SK-N-SH treated with all-trans-retinoic acid at 6 μM for 48 hours (cell line): ENCODE results near the gene HEATR3.

Experiments
- ATAC-seq: fragments of 200-7000 bp; cut with Tn5 transposase; 3 replicates; pipeline ENCODE4 v1.9.1; 2020; ENCODE audit warnings: mild to moderate bottlenecking, moderate library complexity
- ARNTL ChIP-seq: fragments of 450-650 bp; formaldehyde crosslinking; IDR thresholded peaks from 2 replicates; pipeline ENCODE4 v1.5.0; 2020; ENCODE audit warnings: low read depth, mild to moderate bottlenecking, moderate library complexity, borderline replicate concordance
- ESRRG ChIP-seq: fragments of 250-450 bp; sonication (Bioruptor Pico); IDR thresholded peaks from 2 replicates; pipeline ENCODE4 v1.6.1; 2021; ENCODE audit warnings: mild to moderate bottlenecking
- GLIS3 ChIP-seq: fragments of 250-450 bp; sonication (Bioruptor Pico); IDR thresholded peaks from 2 replicates; pipeline ENCODE4 v1.5.0; 2020; ENCODE audit warnings: mild to moderate bottlenecking, moderate library complexity
- ISL1 ChIP-seq: fragments of 250-450 bp; sonication (Bioruptor Pico); IDR thresholded peaks from 2 replicates; pipeline ENCODE4 v2.1.2; 2022; ENCODE audit warnings: mild to moderate bottlenecking, moderate library complexity
- OSR1 ChIP-seq: fragments of 250-450 bp; sonication (Bioruptor Pico); IDR thresholded peaks from 2 replicates; pipeline ENCODE4 v1.8.0; 2022; ENCODE audit warnings: moderate library complexity, mild to moderate bottlenecking, inconsistent platforms
- PATZ1 ChIP-seq: fragments of 250-450 bp; sonication (Bioruptor Pico); IDR thresholded peaks from 2 replicates; pipeline ENCODE4 v1.8.0; 2020; ENCODE audit warnings: mild to moderate bottlenecking, moderate library complexity, borderline replicate concordance
- POU6F1 ChIP-seq: fragments of 250-450 bp; sonication (Bioruptor Pico); IDR thresholded peaks from 2 replicates; pipeline ENCODE4 v1.8.0; 2021; ENCODE audit warnings: low read depth, mild to moderate bottlenecking, moderate library complexity, borderline replicate concordance
- RARB ChIP-seq: fragments of 250-450 bp; sonication (Bioruptor Pico); IDR thresholded peaks from 2 replicates; pipeline ENCODE4 v1.8.0; 2021; ENCODE audit warnings: mild to moderate bottlenecking, moderate library complexity
- TCF4 ChIP-seq: fragments of 250-450 bp; sonication (Bioruptor Pico); IDR thresholded peaks from 2 replicates; pipeline ENCODE4 v1.8.0; 2021; ENCODE audit warnings: mild to moderate bottlenecking, moderate library complexity, borderline replicate concordance
- TSHZ2 ChIP-seq: fragments of 250-450 bp; sonication (Bioruptor Pico); IDR thresholded peaks from 2 replicates; pipeline ENCODE4 v1.5.0; 2020; ENCODE audit warnings: mild to moderate bottlenecking, moderate library complexity
- ZFP3 ChIP-seq: fragments of 250-450 bp; sonication (Bioruptor Pico); IDR thresholded peaks from 2 replicates; pipeline ENCODE4 v1.5.0; 2020; ENCODE audit warnings: mild to moderate bottlenecking, moderate library complexity
- ZFP30 ChIP-seq: fragments of 450-650 bp; formaldehyde crosslinking; IDR thresholded peaks from 2 replicates; pipeline ENCODE4 v1.5.0; 2022; ENCODE audit warnings: mild to moderate bottlenecking, moderate library complexity
- ZNF70 ChIP-seq: fragments of 450-650 bp; formaldehyde crosslinking; IDR thresholded peaks from 2 replicates; pipeline ENCODE4 v1.5.0; 2020; ENCODE audit warnings: mild to moderate bottlenecking, moderate library complexity
- ZNF8 ChIP-seq: fragments of 450-650 bp; formaldehyde crosslinking; IDR thresholded peaks from 2 replicates; pipeline ENCODE4 v1.5.0; 2020; ENCODE audit warnings: mild to moderate bottlenecking, moderate library complexity
- TF ChIP-seq, protein P1 (sequence below): fragments of 250-450 bp; sonication (Bioruptor Pico); IDR thresholded peaks from 2 replicates; pipeline ENCODE4 v1.5.1; 2021; ENCODE audit warnings: mild to moderate bottlenecking, moderate library complexity

Gene HEATR3

DNA sequence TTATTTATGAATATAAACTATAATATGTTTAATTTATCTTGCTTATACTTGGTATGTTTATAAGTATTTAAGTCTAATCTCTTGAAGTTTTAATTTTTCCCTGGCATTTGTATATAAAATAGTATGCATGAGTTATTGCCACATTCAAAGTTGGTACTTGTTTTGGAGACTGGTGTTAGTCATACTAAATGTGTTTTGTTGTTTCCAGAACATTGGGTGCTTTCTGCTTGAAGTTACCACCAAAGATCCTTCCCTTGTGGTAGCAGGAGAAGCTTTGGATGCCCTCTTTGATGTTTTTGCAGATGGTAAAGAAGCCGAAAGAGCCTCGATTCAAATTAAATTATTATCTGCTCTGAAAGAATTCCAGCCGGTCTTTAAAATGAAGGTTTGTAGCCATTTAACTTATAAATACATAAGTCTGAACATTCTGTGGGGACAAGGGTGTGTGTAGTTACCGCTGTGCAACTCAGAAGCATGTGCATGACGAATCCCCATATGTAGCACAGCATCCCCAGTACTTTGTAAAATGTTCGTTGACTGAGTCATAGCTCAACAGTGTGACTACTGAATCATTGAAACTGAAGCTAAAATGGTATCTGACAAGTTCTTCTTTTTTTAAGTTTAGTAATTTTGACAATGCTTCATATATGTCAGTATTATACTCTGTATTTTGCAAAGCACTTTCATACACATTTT is 36.4 kb downstream of the HEATR3 start:
- peak; percentile 88 for ATAC-seq

DNA sequence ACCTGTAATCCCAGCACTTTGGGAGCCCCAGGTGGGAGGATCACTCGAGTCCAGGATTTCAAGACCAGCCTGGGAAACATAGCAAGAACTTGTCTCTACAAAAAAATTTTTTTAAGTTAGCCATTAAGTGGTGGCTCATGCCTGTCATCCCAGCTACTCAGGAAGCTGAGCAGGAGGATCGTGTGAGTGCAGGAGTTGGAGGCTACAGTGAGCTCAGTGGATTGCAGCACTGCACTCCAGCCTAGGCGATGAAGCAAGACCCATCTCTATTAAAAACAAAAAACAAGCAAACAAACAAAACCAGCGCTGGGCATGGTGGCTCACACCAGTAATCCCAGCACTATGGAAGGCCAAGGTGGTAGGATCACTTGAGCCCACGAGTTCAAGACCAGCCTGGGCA is 38.0 kb downstream of the HEATR3 start:
- no peak for ATAC-seq
- TF ChIP-seq, protein P1, sequence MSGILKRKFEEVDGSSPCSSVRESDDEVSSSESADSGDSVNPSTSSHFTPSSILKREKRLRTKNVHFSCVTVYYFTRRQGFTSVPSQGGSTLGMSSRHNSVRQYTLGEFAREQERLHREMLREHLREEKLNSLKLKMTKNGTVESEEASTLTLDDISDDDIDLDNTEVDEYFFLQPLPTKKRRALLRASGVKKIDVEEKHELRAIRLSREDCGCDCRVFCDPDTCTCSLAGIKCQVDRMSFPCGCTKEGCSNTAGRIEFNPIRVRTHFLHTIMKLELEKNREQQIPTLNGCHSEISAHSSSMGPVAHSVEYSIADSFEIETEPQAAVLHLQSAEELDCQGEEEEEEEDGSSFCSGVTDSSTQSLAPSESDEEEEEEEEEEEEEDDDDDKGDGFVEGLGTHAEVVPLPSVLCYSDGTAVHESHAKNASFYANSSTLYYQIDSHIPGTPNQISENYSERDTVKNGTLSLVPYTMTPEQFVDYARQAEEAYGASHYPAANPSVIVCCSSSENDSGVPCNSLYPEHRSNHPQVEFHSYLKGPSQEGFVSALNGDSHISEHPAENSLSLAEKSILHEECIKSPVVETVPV (CRISPR knock-in tag): no peak
- TF ChIP-seq PATZ1 (CRISPR knock-in tag) (no peak), ZFP30 (CRISPR knock-in tag) (no peak), OSR1 (CRISPR knock-in tag) (no peak), ESRRG (CRISPR knock-in tag) (no peak), ZNF8 (CRISPR knock-in tag) (no peak), RARB (CRISPR knock-in tag) (no peak), ZNF70 (CRISPR knock-in tag) (no peak), ISL1 (CRISPR knock-in tag) (no peak), POU6F1 (CRISPR knock-in tag) (no peak), ARNTL (no peak), ZFP3 (no peak), TCF4 (CRISPR knock-in tag) (no peak)

More for the DNA sequence above, 36.4 kb downstream of the HEATR3 start:
- TF ChIP-seq ZNF8 (CRISPR knock-in tag): no peak
- TF ChIP-seq ZNF70 (CRISPR knock-in tag): no peak
- TF ChIP-seq TCF4 (CRISPR knock-in tag): no peak
- TF ChIP-seq POU6F1 (CRISPR knock-in tag): no peak
- TF ChIP-seq ISL1 (CRISPR knock-in tag): no peak
- no peak for TF ChIP-seq PATZ1 (CRISPR knock-in tag)
- no peak for TF ChIP-seq OSR1 (CRISPR knock-in tag)
- no peak for TF ChIP-seq TSHZ2 (CRISPR knock-in tag)
- TF ChIP-seq GLIS3 (CRISPR knock-in tag): no peak
